ENCODE results near the gene FAM13A.

Gene FAM13A

GRCh38 chr4:88780389-88780788, 276.6 kb downstream of the FAM13A start:
- Histone ChIP-seq H3K27me3 (replicated peaks; ENCODE audit: control insufficient read depth, insufficient read depth, low read length) (no peaks in the 10 kb centered on the region), H3K4me3 (replicated peaks; ENCODE audit: low read depth, low read length) (no peak overlapping the region), H3K36me3 (ENCODE audit: control insufficient read depth, insufficient read depth, low read length) (no peaks in the 10 kb centered on the region)
- no peak for DNase-seq (ENCODE audit: extremely low read depth, insufficient read length)
- TF ChIP-seq, protein P1, sequence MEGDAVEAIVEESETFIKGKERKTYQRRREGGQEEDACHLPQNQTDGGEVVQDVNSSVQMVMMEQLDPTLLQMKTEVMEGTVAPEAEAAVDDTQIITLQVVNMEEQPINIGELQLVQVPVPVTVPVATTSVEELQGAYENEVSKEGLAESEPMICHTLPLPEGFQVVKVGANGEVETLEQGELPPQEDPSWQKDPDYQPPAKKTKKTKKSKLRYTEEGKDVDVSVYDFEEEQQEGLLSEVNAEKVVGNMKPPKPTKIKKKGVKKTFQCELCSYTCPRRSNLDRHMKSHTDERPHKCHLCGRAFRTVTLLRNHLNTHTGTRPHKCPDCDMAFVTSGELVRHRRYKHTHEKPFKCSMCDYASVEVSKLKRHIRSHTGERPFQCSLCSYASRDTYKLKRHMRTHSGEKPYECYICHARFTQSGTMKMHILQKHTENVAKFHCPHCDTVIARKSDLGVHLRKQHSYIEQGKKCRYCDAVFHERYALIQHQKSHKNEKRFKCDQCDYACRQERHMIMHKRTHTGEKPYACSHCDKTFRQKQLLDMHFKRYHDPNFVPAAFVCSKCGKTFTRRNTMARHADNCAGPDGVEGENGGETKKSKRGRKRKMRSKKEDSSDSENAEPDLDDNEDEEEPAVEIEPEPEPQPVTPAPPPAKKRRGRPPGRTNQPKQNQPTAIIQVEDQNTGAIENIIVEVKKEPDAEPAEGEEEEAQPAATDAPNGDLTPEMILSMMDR (IDR thresholded peaks at IDR 0.05; ENCODE audit: insufficient read depth, low read length, poor library complexity, severe bottlenecking): no peak

GRCh38 chr4:88779431-88779830, 277.6 kb downstream of the FAM13A start:
- TF ChIP-seq, protein P1 (IDR thresholded peaks at IDR 0.05; ENCODE audit: insufficient read depth, low read length, poor library complexity, severe bottlenecking): no peak
- Histone ChIP-seq H3K27me3 (replicated peaks; ENCODE audit: control insufficient read depth, insufficient read depth, low read length) (no peaks in the 10 kb centered on the region), H3K36me3 (ENCODE audit: control insufficient read depth, insufficient read depth, low read length) (no peaks in the 10 kb centered on the region), H3K4me3 (replicated peaks; ENCODE audit: low read depth, low read length) (no peak overlapping the region)
- no peak for DNase-seq (ENCODE audit: extremely low read depth, insufficient read length)

GRCh38 chr4:88775529-88775928, 281.5 kb downstream of the FAM13A start:
- H3K36me3 ChIP-seq (ENCODE audit: control insufficient read depth, insufficient read depth, low read length): no peaks in the 10 kb centered on the region
- no peak for DNase-seq (ENCODE audit: extremely low read depth, insufficient read length)
- TF ChIP-seq, protein P1 (IDR thresholded peaks at IDR 0.05; ENCODE audit: insufficient read depth, low read length, poor library complexity, severe bottlenecking): no peak
- H3K4me3 ChIP-seq (replicated peaks; ENCODE audit: low read depth, low read length): no peak overlapping the region
- H3K27me3 ChIP-seq (replicated peaks; ENCODE audit: control insufficient read depth, insufficient read depth, low read length): no peaks in the 10 kb centered on the region

DNA sequence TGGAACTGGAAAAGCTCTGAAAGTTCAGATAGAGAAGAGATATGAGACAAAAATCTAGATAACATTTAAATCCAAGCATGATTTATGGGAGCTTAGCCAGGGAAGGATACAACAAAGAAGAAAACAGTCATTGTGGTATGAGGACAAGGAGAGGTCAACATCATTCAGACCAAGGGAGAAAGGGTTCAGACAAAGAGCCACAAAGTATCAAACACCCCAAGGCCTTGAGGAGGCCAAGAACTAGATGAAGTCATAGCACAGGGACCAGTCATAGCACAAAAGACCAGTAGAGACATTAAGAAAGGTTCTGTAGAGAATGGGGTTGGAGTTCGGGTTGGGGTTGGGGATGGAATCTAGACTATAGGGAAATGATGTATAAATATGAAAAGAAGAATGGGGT, 282.0 kb downstream of the FAM13A start:
- Histone ChIP-seq H3K36me3 (ENCODE audit: control insufficient read depth, insufficient read depth, low read length) (no peaks in the 10 kb centered on the region), H3K27me3 (replicated peaks; ENCODE audit: control insufficient read depth, insufficient read depth, low read length) (no peaks in the 10 kb centered on the region), H3K4me3 (replicated peaks; ENCODE audit: low read depth, low read length) (no peak overlapping the region)
- no peak for DNase-seq (ENCODE audit: extremely low read depth, insufficient read length)
- TF ChIP-seq, protein P1 (IDR thresholded peaks at IDR 0.05; ENCODE audit: insufficient read depth, low read length, poor library complexity, severe bottlenecking): no peak

DNA sequence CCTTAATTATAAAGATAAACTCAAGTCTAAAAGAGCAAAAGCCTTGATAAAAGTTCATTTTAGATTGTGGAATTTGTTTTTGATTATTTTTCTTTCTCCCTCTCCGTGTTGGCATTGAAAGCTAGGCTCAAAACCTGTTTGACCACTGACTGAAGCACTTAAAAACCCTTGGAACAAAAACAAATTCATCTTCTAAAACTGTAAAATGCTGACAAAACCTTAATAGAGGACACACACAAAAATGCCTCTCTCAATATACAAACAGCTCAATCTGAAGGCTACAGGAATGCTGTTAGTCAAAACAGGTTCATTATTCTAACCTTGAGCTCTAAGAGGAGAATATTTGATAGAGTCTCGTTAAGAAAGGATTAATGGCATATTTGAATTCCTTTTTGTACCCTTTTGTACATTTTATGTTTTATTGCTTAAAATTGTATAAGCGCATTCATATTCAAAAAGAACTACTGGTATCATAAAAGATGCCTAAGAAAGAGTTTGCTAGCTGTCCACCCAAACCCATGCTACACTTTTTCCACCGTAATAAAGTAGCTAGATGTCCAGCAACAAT, 285.0 kb downstream of the FAM13A start:
- no peak for DNase-seq (ENCODE audit: extremely low read depth, insufficient read length)
- TF ChIP-seq, protein P1 (IDR thresholded peaks at IDR 0.05; ENCODE audit: insufficient read depth, low read length, poor library complexity, severe bottlenecking): no peak
- Histone ChIP-seq H3K36me3 (ENCODE audit: control insufficient read depth, insufficient read depth, low read length) (no peaks in the 10 kb centered on the region), H3K27me3 (replicated peaks; ENCODE audit: control insufficient read depth, insufficient read depth, low read length) (no peaks in the 10 kb centered on the region), H3K4me3 (replicated peaks; ENCODE audit: low read depth, low read length) (no peak overlapping the region)

DNA sequence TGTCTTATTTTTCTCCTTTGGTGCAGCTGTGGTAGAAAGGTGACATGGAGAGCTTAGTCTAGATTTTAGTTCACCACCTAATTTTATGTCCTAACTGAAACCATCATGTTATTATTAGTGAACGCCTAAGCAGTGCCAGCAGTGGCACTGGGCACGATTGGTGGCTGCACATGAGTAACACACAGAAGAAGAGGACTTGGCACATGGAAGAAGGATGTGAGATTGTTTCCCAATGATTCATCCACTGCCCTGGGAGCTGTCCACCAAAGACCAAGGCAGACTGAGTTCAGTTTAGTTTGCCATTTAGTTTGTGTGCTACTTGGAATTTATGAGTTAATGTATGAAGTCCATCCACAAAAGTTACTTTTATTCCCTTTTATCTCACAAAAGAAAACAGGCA, 291.3 kb downstream of the FAM13A start:
- TF ChIP-seq, protein P1 (IDR thresholded peaks at IDR 0.05; ENCODE audit: insufficient read depth, low read length, poor library complexity, severe bottlenecking): no peak
- H3K4me3 ChIP-seq (replicated peaks; ENCODE audit: low read depth, low read length): no peak overlapping the region
- H3K27me3 ChIP-seq (replicated peaks; ENCODE audit: control insufficient read depth, insufficient read depth, low read length): no peaks in the 10 kb centered on the region
- no peak for DNase-seq (ENCODE audit: extremely low read depth, insufficient read length)
- no peaks in the 10 kb centered on the region for H3K36me3 ChIP-seq (ENCODE audit: control insufficient read depth, insufficient read depth, low read length)

Data from GM06990 (cell line).